ENCODE results near the gene USP53.
A peak's percentile ranks its signal among the peaks of the same experiment; 100 is the strongest.
"Not testable (repeated sequence)": the region's sequence is repeated elsewhere in the genome, so short reads cannot be mapped to it uniquely, and the experiment has no call there.

USP53 gene

GRCh38 chr4:119268466-119268865 lies 56.0 kb downstream of the USP53 start:
- no peak for DNase-seq (ENCODE audit: low read depth in 2 of 3, low spot score in 2 of 3)

DNA sequence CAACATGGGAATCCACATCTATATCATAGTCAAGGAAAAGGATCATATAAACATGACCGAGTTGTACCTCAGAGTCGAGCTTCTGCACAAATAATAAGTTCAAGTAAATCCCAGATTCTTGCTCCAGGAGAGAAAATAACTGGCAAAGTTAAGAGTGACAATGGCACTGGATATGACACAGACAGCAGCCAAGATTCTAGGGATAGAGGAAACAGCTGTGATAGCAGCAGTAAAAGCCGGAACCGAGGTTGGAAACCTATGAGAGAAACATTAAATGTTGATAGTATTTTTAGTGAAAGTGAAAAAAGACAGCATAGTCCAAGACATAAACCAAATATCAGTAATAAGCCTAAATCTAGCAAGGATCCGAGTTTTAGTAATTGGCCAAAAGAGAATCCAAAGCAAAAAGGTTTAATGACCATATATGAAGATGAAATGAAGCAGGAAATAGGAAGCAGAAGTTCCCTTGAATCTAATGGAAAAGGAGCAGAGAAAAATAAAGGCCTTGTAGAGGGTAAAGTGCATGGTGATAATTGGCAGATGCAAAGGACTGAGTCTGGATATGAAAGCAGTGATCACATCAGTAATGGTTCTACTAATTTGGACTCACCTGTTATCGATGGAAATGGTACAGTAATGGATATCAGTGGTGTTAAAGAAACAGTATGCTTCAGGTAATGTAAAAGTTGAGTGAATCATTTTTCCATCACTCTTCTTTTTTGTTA lies 59.0 kb downstream of the USP53 start:
- DNase-seq (ENCODE audit: low read depth in 2 of 3, low spot score in 2 of 3) = no peak

- not testable (repeated sequence) for DNase-seq (ENCODE audit: low read depth in 2 of 3, low spot score in 2 of 3)
Observed at GRCh38 chr4:119279541-119279940, 67.0 kb downstream of the USP53 start.

GRCh38 chr4:119279945-119280344 lies 67.4 kb downstream of the USP53 start:
- DNase-seq (ENCODE audit: low read depth in 2 of 3, low spot score in 2 of 3) = not testable (repeated sequence)

DNA sequence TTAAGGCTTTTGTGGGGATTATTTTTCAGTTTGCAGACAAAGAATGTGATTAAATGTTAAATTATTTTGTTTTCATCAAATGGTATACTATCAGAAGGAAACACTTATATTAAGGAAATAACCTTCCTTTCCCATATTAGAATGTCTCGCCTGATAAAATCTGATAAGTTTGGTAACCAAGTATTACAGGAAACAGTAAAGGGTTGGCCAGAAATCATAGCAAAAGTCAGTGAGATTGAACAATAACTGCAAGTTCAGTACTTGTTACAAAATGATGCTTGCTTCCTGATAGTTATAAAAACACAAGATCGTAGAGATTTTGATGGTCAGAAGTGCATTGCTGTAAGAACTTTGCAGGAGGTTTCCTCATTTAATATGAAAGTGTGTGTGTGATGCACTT lies 68.9 kb downstream of the USP53 start:
- no peak for DNase-seq (ENCODE audit: low read depth in 2 of 3, low spot score in 2 of 3)

- DNase-seq (ENCODE audit: low read depth in 2 of 3, low spot score in 2 of 3) = no peak
Observed at GRCh38 chr4:119284876-119285780, 72.6 kb downstream of the USP53 start.

GRCh38 chr4:119286377-119287002 lies 74.0 kb downstream of the USP53 start:
- no peak for DNase-seq (ENCODE audit: low read depth in 2 of 3, low spot score in 2 of 3)

DNA sequence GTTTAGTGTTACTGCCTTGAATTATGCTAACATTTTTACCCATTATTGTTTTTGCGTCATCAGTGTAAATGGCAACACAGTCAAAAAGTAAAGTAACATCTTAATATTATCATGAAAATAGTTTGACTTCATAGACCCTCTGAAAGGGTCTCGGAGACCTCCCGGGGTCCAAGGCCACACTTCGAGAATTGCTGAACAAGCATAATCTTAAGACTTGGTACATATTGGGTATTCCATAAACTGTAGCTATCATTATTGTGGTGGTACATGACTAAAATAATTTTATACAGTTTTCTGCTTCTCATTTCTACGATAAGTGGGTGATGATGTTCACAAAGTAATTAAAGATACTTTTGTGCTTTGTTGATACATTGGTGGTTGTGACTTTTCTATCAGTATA lies 76.8 kb downstream of the USP53 start:
- no peak for DNase-seq (ENCODE audit: low read depth in 2 of 3, low spot score in 2 of 3)

- no peak for DNase-seq (ENCODE audit: low read depth in 2 of 3, low spot score in 2 of 3)
Observed at GRCh38 chr4:119290598-119290997, 78.1 kb downstream of the USP53 start.

DNA sequence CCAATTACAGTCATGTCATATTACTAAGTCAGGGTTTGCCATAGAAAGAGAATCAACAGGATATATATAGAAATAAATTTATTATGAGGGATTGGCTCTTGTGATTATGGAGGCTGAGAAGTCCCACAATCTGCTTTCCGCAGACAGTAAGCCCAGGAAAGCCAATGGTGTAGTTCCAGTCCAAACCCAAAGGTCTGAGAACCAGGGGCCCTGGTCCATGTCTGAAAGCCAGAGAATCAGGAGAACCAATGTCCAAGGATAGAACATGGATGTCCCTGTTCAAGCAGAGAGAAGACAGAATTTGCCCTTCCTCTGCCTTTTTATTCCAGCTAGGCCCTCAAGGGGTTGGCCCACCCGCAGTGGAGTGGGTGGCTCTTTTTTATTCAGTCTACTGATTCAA lies 83.8 kb downstream of the USP53 start:
- no peak for DNase-seq (ENCODE audit: low read depth in 2 of 3, low spot score in 2 of 3)

GRCh38 chr4:119297795-119298194 lies 85.3 kb downstream of the USP53 start:
- no peak for DNase-seq (ENCODE audit: low read depth in 2 of 3, low spot score in 2 of 3)

- no peak for DNase-seq (ENCODE audit: low read depth in 2 of 3, low spot score in 2 of 3)
Observed at GRCh38 chr4:119299260-119299671, 86.8 kb downstream of the USP53 start.

GRCh38 chr4:119299741-119300100 lies 87.2 kb downstream of the USP53 start:
- DNase-seq (ENCODE audit: low read depth in 2 of 3, low spot score in 2 of 3) = no peak

- peak; percentile 77 to 90 (median 84) for DNase-seq (ENCODE audit: low read depth in 2 of 3, low spot score in 2 of 3)
Observed at GRCh38 chr4:119300101-119300978, 87.8 kb downstream of the USP53 start.

DNA sequence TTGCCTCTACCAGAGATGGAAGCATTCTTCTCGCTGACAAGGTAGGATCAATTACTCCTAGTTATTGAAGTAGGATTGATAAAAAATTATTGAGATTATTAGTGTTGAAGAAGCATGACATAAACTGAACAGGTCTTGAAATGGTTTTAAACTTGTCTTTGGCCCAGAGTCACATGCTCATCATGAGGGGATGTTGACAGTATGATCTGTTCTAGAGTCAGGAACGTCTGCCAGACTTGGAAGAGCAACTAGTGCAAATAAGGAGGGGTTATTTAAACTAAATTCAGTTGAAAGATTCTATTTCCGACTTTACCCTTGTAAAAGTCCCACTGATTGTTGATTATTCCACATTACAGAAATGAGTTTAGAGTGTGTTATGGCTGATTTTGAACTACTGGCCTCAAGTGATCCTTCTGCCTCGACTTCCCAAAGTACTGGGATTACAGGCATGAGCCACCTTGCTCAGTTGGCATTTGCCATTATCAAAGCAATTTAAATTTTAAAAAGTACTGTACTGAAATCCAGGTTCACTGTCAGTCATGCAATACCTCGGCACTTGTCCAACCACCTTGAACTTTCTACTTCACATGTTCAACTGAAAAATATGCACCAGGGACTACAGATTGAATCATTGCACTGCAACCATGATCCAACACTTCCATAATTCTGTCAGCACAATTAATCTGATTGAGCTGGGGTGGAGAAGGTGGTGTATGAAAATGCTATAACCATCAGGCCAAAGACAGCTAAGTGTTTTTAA lies 89.7 kb downstream of the USP53 start:
- no peak for DNase-seq (ENCODE audit: low read depth in 2 of 3, low spot score in 2 of 3)

- DNase-seq (ENCODE audit: low read depth in 2 of 3, low spot score in 2 of 3) = no peak
Observed at GRCh38 chr4:119303587-119304305, 91.2 kb downstream of the USP53 start.

GRCh38 chr4:119304431-119304830 lies 91.9 kb downstream of the USP53 start:
- DNase-seq (ENCODE audit: low read depth in 2 of 3, low spot score in 2 of 3) = no peak

GRCh38 chr4:119307606-119308005 lies 95.1 kb downstream of the USP53 start:
- DNase-seq (ENCODE audit: low read depth in 2 of 3, low spot score in 2 of 3) = no peak

GRCh38 chr4:119310826-119311225 lies 98.3 kb downstream of the USP53 start:
- no peak for DNase-seq (ENCODE audit: low read depth in 2 of 3, low spot score in 2 of 3)

- no peak for DNase-seq (ENCODE audit: low read depth in 2 of 3, low spot score in 2 of 3)
Observed at GRCh38 chr4:119313237-119313636, 100.7 kb downstream of the USP53 start.

Data from activated CD8-positive, alpha-beta memory T cell treated with anti-CD3 and anti-CD28 coated beads for 48 hours (primary cell).